8988T (cell line): Measurements from ENCODE around the gene ARPP21.

Experiments
- DNase-seq: peaks from one replicate; pipeline ENCODE4 v3.0.0; 2011

Gene ARPP21

DNA sequence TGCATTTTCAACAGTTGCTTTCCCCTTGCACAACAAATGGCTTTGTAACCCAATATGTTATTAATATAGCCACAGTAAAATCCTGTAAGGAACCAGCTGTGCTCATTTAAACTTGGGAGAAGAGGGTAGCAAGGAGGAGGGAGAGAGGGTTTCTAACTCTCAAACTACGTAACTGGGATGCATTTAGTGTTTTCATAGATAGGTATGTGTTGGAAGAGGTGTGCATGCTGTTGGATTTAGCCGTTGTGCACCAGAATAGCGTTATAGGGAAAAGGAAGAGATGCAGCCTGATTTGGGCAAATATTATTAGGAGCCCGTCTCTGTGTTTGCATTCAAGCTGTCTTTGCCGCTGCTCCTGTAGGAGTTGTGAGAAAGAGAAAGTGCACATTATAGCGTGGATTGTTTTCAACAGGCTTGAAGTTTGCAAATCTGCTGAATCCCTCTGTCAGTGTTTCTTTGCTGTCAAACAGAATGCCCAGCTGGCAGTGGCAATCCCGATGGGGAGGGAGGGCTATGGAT, 39.4 kb downstream of the ARPP21 start:
- DNase-seq = no peak

DNA sequence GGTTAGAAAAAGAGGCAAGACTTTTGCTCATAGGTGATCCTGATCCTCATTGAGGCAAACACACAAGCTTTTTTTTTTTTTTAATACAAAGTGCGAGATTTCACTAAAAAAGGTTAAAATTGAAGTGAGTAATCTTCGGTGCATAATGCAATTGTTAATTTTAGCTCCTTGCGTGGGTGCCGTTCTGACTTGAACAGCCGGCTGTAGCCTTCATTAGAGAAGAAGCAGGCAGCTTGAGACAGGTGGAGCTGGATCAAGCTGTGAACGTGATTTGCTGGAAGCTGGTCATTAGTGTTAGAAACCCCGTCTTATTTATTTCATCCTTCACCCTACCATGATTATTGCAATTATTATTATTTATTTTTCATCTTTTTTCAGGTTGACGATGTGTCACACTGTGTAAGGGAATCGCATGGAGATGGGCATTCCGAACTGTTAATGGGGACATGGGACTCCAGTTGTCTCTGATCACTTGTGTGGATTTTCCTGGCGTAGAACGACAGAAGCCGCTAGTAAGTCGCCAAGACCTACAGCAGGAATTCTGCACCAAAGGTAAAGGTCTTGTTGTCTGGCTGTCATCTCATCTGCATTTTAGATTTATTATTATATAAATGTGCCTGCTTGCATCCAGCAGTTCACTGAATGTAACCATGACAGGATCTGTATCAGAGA, 40.2 kb downstream of the ARPP21 start:
- no peak for DNase-seq

DNA sequence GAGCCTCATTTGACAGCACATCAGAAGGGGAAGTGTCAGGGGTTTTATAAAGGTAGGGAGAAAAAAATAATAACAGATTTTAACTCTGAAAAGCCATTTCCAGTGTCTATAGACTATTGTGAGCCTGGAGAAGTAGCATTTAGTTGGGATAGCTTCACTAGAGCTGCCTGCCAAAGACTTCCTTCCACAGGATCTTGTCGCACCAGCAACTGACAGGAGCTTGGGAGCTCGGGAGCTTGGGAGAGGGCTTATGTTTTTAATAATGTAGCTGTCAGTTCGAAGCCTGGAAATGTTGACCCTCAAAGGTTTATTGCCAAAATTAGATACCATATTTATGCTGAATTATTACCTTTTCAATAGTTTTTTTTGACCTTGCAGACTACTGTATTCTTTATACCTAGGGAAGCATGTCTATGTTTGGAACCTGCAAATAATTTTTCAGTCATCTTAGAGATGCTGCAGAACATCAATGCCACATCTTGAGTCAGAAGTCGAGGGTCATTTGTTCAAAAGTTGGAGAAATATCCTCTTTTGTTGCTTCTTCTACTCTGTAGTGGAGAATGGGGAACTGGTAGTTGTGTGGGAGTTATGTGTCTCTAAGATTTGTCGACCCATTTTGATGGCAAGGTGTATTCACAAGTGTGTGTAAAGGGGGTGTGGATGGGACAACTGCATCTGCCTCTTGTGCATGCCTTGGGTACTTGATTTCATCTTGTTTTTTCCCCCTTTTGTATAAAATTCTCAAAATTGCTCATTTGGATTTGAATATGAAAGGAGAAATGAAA, 41.7 kb downstream of the ARPP21 start:
- DNase-seq = no peak

DNA sequence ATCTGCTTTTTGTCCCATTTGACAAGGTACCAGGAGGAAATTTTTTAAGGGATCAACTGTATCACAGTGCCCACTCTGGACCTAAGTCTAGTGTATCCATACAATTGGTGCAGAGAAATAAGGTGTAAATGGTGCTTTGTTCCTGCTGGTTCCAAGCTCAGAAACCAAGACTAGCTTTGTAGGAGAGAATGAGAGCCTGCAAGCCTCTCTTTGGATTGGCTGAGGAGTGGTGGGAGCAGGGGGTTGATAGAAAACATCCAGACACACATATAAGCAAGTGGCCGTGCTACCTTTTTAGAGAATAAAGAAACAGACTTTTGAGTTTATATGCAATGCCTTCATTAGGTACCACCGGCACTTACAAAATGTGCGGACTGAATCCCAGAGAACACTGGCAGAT, 45.8 kb downstream of the ARPP21 start:
- no peak for DNase-seq

DNA sequence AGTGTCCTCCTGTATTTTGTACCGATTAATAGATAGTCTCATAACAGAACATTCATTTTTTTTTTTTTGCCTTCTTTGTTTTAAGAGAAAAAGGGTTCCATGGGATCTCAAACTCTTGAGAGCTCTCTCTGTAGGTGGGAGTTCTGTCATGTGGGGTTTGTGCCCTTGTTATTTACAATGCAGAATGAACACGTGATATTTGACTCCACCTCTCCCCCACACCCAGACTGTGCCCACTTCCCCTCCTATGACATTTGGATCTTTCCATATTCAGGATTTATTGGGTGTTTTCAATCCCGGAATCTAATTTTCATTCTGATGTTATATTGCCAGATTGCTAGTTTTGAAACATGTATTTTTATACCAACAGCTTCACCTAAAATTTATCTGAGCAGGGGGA, 49.5 kb downstream of the ARPP21 start:
- no peak for DNase-seq

DNA sequence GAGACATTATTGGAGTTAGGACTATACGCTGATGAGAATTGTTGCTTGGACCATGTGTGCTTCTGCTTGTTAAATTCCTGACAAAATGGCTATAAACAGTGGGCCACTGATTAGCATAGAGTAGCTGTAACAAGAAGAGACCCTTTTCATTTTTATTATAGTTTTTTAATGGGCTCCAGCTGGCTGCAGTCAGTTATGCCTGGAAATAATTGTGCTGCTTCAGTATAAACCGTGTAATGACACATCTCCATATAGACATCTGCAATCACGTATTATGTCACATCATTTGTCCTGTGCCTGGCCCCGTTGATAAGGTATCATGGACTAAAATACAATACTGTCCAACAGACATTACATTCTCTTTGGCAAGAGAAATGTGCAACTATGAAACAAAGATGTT, 50.9 kb downstream of the ARPP21 start:
- no peak for DNase-seq

DNA sequence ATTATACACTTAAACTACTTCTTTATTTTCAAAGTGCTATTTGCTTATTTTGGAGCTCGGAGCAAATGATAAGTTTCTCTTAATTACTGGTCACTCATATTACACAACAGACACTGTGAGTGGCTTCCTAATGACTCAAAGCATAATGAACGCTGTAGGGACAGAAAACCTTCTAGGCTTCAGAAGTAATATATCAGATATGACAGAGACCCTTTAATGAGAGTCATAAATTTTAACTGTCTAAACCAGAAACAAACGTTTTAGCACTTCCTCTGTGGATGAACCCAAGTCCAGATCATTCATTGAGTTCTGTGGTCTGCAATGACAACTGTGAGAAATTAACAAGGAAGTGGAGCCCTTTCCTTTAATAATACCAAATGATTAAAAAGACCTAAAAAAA, 66.6 kb downstream of the ARPP21 start:
- DNase-seq = no peak

DNA sequence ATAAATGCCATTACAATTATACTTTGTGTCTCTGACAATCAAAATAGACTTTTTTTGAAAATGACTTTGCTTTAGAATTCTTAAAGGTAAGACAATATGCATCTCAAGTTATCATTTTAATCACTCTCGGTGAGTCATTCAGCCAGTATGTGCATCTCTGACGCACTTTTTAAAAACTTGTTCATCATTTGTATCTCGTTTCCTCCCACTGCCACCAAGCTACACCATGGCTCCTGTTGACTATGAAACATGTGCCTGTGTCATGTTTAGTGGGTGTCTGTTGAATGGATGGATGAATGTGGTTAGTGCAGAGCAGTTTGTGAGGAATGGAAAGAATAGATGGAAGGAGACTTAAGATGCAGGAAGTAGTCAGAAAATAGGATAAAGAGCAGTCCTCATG, 68.6 kb downstream of the ARPP21 start:
- no peak for DNase-seq

DNA sequence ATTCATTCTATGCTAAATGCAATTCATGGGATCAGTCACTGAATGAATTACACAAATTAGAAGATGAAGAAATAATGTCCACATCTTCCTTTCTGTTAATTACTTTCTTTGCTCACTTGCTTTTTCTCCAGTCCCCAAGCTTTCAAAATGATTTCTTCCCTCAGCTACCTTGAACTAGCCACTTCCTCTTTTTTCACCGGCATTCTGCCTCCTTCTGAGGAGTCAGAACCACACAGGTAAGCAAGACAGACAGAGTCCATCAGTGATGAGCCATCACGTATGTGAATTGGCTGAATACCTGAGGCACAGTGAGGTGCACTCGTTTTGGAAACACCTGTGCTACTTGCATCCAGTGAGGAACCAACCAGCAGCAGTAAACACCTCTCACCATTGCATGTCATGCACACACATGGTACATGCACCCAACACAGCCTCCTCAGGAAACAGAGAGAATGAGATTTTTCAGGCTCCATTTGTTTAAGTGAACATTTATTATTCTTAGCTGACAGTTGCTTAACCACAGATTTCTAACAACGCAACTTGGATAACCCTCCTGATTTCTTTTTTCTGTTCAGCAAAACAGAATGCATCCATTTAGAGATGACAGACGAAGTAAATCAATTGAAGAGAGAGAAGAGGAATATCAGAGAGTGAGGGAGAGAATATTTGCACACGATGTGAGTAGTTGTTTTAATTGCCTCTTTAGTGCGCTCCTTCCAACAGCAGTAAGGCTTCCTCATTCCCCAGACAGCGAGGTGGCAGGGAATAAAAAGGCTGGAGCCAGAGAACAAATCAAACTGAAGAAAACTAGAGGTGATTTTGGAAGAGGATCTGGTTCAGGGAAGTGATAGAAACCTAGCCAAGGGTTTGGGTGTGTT, 69.3 kb downstream of the ARPP21 start:
- DNase-seq = no peak

DNA sequence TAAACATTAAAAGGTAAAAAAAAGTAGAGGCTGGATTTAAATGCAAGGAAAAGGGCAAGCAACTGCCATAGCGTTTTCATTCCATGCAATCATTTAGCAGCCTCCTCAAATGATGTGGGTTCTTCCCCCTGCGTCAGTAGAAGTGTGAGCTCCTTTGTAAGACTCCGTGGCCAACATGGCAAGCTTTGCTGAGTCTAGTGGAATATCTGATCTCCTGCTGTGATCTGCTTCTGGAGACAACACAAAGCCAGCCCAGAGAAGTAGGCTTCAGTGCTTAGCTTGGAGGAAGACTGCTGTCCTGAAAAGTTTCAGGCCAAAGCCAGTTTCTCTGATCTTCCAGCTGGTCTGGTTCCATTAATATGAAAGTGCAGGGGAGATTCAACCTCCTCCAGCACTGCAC, 70.4 kb downstream of the ARPP21 start:
- DNase-seq = no peak

DNA sequence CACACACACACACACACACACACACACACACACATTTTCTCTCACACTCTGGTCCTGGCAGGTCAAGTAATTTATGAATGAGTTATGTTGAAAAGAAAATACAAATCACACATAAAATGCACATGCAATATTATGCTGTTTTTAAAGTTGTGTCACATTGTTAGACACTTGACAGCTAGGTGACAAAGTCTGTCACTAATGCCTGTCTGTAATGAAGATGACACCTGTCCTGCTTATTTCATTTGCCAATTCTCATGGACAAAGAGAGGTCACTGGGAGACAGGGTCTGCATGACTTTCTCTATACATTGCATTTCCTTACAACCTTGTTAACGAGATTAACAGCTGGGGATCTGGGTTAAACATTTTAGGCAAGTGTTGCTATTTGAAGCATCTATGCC, 71.2 kb downstream of the ARPP21 start:
- no peak for DNase-seq

DNA sequence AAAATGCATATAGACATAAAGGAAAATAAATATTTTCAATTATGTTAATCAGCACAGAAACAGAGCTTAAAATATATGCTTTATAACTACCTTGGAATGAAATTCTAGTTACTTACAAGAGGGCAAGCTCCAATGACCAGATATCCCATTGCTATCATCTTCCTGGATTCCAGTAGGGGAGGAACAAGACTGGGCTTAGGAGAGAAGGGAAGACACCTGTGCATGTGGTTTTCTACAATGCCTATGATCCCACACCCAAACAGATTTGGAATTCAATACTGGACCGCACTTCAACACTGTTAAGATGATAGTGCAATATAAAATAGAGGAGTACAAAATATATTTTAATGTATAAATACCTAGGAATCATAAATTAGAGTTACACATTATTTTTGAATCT, 79.6 kb downstream of the ARPP21 start:
- DNase-seq = no peak

DNA sequence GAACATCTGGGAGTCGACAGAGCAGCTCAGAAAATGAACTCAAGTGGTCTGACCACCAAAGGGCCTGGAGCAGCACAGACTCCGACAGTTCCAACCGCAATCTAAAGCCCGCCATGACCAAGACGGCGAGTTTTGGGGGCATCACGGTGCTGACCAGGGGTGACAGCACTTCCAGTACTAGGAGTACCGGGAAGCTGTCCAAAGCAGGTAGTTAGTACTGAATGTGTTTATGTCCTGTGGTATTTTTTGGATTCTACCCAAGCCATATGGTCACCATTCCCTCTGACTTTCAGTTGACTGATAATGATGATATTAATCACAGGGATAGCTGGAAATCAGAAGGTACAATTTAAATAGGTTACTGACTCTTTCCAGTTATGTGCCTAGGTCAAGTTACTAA, 82.3 kb downstream of the ARPP21 start:
- no peak for DNase-seq

DNA sequence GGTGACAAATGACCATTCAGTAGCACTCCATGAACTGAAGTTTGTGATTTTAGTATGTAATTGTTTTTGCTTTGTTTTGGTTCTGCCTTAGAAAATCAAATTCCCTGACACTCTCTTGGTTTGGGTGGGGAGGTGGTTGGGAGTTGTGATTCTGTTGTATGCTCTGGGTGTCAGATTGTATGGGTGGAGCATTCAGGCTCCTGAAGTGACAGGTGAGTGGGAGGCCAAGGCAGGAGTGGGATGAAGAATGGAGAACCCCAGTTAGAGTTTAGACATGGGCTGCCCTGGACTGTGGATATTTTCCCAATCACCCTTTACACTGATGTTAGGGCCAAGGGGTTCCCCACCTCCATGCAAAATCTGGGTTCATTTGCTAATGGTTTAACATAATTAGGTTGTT, 83.6 kb downstream of the ARPP21 start:
- no peak for DNase-seq

DNA sequence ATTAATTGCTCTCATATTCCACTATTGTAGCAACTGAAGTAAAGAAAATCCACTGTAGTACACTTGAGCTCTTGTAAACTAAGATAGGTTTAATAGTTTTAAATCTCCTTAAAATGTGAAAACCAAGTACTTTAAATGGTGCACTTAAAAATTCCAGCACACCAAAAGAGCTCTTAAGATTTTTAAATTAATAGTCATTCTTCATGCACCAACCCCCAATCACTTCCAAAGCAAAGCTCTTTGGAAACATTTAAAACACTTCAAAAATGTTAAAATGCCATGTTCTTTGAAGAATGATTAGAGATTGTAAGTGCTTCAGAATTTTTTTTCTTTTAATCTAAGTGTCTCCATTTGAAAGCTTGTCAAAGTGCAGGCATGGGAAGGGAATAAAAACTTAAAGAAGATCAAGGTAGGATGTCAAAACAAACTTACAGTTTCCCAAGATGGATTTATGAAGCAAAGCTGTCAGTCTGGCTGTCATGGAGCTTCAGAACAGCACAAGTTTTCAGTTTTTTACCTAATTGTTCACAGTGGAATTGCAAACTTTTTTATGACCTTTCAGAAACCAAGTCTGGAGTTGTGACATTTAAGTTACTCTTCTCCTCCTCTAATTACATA, 84.3 kb downstream of the ARPP21 start:
- DNase-seq = no peak

DNA sequence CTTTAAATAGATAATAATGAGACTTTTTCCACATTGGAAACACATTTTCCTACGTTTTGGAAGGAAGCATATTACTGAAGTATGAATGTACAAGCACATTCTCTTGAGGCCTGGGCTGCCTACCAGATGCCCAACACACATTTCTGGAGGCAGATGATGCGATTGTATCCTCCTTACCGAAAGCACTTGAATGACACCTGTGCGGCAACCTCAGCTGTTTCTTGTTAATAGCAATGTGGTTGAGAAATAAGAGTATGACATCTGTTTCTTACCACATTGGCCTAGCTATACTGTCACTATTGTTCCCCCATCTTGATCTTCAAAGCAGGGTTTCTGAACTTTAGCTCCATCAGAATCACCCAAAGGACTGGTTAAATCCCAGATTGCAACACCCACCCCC, 84.8 kb downstream of the ARPP21 start:
- DNase-seq = no peak

DNA sequence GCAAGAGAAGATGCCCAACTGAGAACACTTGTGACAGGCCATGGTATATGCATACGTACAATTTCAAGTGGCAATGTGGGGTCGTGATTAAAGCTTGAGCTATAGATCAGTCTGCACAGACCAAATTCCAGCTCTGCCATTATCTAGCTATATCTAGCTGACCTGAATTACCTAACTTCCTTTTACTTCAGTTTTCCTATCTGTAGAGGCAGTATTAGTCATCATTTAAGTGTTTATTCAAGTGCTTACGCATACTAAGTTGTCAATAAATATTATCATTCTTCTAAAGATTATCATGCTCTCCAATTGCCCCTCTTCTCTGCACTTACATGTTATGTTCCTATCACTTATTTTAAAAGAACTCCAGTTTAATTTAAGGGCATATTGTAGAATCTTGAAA, 87.9 kb downstream of the ARPP21 start:
- no peak for DNase-seq

DNA sequence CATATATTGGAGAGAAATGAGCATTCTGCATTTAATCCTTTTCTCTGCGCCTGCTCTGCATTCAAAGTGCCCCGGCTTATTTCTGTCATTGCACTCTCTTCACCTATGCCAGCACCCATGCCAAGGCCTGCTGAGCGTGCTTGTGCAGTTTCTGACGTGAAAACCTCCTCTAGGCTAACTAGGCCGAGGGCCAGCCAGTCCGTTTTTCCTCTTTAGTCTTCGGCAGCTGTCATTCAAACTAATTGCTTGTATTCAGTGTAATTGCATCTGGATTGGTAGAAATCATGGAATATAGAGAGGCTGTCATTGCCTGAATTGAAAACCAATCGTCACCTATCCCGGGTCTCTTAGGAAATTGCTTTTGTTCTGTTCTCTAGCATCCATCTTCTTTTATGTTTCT, 94.0 kb downstream of the ARPP21 start:
- no peak for DNase-seq

DNA sequence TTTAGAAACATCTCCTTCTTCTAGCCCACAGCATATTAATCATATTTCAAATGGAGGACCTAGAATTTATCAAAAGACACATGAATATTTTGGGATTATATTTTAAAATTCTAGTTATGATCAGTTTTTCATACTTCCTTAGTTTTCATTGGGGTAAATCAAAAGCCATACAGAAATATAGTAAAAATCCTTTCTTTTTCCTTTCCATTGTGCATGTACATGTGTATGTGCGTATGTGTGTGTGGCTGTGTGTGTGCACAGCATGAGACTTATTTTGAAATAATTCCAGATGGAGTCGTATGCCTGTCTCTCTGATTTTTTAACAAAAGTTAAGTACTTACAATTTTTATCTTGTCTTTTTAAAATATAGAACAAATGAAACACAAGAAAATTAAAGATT, 94.5 kb downstream of the ARPP21 start:
- no peak for DNase-seq

DNA sequence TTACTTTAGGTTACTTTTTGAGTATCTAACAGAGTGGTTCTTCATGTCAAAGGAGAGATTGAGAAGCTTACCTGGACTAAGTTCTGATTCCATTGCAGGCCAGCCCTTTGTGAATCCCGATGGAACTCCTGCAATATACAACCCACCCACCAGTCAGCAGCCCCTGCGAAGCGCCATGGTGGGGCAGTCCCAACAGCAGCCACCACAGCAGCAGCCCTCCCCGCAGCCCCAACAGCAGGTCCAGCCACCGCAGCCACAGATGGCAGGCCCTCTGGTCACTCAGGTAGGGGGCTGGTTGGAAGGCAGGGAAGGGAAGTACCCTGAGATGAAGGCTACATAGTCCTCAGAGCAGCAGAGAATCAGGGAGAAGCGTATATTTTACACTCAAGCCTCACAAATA, 97.8 kb downstream of the ARPP21 start:
- no peak for DNase-seq

DNA sequence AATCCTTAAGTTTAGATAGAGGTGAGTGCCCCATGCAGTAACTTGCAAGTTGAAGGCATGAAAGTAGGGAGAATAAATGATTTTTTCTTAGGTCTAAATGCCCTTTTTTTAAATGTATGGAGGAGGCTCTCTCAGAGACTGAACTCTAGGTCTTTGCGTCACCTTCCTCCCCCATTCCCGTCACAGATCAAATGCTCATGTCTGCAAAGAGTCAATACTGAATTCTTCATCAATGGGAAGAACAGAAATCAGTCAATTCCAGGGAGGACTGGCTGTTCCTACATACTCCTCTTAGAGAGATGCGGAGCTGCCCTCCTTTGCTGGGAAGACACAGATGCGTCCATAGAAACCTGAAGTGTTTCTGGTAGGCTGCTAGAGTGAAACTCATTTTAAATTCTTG, 98.2 kb downstream of the ARPP21 start:
- DNase-seq = no peak

DNA sequence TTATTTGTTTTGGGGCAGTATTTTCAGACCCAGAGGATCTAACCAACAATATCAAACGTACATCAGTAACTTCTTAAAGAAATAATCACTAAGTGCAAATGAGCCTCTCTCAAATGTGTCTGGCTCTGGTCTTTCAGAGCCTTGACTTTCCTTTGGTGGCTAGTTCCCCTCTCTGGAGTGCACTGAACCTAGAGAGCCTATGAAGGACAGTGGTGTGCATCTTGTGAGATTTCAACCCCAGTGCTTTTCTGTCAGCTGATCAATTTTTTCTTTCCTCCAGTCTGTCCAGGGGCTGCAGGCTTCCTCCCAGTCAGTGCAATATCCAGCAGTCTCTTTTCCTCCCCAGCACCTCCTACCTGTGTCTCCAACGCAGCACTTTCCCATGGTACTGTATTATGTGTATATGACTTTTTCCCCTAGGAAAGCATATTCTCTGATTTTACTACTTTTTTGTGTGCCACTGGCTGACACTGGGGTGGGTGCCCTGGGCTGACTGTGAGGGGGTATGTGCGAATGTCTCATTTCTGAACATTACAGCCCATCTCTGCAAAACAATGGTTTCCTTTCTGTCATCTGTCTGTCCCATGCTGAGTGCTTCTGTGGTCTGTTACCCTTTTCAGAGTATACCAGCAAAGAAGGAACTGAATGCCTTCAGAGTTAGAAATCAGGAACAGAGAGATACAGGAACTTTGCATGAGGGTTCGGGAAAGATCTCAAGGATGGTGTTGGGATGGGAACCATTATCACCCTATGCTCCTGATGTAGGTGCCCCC, 98.8 kb downstream of the ARPP21 start:
- DNase-seq = no peak
